NCI-H524 (cell line): ENCODE data around the gene TNIK.
"Not testable (repeated sequence)": the region's sequence is repeated elsewhere in the genome, so short reads cannot be mapped to it uniquely, and the experiment has no call there.

ENCODE experiments used
- DNase-seq, 2 experiments: peaks; one replicate each; lab custom pipeline; 2025; lab: John Stamatoyannopoulos, UW

TNIK gene

DNA sequence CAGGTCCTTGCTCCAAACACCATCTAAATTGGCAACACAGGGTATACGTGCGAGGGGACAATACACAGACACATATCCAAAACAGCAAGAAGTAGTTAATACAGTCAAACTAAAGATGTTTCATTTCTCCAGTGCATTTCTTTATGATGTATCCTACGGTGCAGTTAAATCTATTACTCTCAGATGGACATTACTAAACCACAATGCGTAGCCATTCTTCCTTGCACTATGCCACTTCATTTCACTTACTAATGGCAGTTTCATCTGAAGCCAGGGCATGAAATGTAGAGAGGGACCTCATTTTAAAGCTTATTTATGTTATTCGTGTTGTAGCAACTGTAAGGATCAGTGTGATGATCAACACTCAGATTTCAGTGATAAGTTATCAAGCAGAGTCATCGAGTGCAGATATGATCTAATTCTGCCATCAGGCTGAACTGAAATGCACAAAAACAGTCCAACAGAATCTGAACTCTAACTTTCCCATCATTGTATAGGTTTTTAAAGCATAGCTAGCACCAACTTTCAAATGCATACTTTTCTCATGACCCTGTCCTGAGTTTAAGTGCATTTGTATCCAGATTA is 14.5 kb downstream of the TNIK start:
- no peak for DNase-seq

DNA sequence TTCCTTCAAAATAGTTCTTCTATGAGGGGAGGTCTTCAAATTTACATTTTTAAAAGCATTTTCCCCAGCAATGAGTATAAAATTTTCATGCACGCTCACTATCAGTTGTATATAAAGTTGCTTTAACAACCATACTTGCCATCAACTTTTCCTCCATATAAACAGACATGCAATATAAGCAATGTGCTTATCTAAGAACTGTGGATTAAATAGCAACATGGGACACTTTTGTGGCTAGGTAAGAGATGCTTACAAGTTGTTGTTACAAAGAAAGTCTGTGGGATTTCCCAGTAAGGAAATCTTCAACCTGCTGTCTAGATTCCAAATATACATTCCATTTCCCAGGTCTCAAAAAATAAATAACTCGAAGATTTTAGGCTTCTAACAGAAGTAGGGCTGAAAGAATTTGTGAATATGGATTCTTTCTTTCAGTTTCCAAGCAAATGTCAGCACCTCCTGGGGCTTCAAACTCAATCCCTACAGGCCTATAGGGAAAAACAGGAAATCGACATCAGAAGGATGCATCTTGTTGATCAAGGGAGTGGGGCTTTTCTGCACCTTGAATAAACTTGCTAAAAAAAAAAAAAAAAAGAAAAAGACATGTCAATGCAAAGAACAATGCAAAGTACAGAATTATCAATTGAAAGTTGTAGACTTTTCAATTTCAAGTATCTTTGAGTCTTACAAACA is 16.1 kb downstream of the TNIK start:
- DNase-seq: no peak

DNA sequence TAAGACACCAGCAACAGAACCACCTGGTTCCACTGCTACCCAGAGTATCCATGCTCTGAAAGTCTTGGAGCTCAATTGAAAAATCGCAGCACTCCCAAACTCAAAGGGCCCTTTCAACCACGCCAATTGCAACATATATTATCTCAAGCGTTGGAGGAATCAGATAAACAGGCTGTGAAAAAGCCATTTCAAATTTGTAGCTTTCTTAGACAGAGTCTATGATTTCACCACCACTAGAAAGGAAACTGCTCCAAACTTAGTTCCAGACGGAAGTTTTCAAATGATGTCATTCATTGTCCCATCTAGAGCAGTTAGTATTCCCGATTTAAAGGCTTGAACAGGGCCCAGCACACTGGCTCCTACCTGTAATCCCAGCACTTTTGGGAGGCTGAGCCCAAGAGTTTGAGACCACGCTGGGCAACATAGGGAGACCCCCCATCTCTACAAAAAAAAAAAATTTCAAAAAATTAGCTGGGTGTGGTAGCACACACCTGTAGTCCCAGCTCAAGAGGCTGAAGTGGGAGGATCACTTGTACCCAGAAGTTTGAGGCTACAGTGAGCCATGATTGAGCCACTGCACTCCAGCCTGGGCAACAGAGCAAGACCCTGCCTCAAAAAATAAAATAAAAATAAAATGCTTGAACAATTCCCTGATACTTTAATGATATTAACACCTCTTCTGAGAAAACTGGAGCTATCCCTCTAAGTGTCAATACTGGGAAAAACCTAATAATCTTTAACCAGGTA is 16.8 kb downstream of the TNIK start:
- DNase-seq: no peak

- no peak for DNase-seq
Measured at GRCh38 chr3:171442184-171442583, 18.0 kb downstream of the TNIK start.

GRCh38 chr3:171441381-171441780 is 18.8 kb downstream of the TNIK start:
- DNase-seq: no peak

DNA sequence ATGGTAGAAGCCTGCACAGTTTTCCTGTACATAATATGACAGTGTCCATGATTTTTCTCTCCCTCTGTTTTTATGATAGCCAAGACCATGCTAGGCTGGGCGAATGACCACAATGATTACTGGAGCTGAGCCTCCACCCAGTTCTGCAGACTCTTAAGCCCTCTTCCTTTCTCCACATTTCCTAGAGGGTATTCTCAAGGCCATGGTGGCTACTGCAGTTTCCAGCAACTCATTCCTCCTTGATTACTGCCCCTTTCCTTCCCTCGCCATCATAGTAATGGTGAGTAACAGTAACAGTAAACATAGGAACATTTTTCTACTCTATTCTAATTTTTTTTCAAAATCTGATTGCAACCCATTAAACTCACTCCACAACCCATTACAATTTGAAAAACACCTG is 20.2 kb downstream of the TNIK start:
- DNase-seq: no peak

GRCh38 chr3:171437115-171437756 is 23.0 kb downstream of the TNIK start:
- no peak for DNase-seq

GRCh38 chr3:171436380-171436779 is 23.8 kb downstream of the TNIK start:
- no peak for DNase-seq

- no peak for DNase-seq
Measured at GRCh38 chr3:171435757-171436156, 24.4 kb downstream of the TNIK start.

- no peak for DNase-seq
Measured at GRCh38 chr3:171435143-171435542, 25.1 kb downstream of the TNIK start.

DNA sequence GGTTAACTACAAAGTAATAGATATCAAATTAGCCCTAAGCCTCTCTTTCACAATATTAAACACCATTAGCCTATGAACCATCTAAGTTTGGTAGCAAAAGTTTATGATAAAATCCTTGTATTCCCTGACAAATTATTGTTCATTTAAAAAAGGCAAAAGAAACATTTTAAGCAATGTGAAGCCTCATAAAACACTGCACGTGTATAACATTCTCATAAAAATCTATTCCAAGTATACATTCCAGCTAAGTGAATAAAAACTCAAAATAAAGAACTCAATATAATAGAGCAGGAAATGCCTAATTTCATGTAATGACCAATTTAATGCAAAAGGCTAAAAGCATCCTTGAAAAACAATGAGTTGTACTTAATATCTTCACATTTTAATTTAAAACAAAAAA is 27.7 kb downstream of the TNIK start:
- DNase-seq: no peak

GRCh38 chr3:171431550-171431949 is 28.7 kb downstream of the TNIK start:
- DNase-seq: no peak

DNA sequence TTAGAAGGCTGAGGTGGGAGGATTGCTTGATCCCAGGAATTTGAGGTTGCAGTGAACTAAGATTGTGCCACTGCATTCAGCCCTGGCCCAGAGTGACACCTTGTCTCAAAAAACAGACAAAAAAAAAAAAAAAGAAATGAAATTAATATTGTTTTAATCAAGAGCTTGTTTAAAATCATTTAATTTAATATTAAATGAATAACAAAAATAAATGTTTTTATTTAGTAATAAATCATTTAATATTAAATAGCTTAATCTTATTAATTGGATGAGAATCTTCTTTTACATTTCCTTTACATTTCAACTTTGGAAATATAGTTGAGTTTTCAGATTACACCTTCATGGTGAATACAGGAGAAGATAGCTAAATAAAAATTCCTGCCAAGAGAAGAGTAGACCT is 29.7 kb downstream of the TNIK start:
- DNase-seq: no peak

- DNase-seq: no peak
Measured at GRCh38 chr3:171429635-171430034, 30.6 kb downstream of the TNIK start.

- no peak for DNase-seq
Measured at GRCh38 chr3:171428892-171429291, 31.3 kb downstream of the TNIK start.

GRCh38 chr3:171428321-171428787 is 31.9 kb downstream of the TNIK start:
- no peak for DNase-seq

- DNase-seq: no peak
Measured at GRCh38 chr3:171427771-171428320, 32.4 kb downstream of the TNIK start.

DNA sequence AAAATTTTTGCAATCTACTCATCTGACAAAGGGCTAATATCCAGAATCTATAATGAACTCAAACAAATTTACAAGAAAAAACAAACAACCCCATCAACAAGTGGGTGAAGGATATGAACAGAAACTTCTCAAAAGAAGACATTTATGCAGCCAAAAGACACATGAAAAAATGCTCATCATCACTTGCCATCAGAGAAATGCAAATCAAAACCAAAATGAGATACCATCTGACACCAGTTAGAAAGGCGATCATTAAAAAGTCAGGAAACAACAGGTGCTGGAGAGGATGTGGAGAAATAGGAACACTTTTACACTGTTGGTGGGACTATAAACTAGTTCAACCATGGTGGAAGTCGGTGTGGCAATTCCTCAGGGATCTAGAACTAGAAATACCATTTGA is 36.1 kb downstream of the TNIK start:
- not testable (repeated sequence) for DNase-seq

DNA sequence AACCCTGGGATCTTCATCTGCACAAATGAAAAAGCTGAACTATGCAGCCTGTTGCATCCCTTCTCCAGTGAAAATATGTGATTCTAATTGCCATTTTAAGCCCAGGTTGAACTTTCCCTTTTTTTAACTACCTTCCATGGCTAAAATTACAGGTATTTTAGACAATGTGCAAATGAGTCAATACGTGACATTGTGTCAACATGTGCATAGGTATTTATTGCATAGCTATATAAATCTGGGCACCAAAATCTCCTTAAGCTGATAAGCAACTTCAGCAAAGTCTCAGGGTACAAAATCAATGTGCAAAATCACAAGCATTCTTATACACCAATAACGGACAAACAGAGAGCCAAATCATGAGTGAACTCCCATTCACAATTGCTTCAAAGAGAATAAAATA is 37.4 kb downstream of the TNIK start:
- not testable (repeated sequence) for DNase-seq

DNA sequence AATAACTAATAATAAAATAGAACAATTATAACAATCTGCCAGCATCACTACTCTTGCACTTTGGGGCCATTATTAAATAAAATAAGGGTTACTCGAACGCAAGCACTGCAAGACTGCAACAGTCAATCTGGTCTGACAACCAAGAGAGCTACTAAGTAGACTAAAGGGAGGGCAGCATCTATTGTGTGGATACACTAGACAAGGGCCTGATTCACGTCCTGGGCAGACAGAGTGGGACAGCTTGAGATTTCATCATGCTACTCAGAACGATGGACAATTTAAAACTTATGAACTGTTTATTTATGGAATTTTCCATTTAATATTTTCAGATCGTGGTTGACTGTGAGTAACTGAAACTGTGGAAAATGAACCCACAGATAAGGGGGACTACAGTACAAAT is 39.5 kb downstream of the TNIK start:
- DNase-seq: no peak

DNA sequence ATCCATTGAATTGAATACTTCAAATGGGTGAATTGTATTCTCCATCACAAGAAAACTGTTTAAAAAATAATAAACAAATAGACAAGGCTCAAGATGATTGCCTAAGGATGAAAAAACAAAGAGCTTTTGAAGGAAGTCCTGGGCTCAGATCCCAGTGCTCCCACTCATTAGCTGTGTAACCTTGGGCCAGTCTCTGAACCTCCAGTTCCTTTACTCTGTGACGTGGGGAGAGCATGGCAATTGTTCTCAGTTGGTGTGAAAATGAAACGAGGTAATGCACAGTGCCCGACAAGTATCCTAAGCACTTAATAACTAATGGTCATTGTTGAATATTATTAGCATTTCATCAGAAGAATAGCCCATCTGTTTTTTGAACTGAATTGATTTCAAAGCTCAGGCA is 40.7 kb downstream of the TNIK start:
- no peak for DNase-seq

DNA sequence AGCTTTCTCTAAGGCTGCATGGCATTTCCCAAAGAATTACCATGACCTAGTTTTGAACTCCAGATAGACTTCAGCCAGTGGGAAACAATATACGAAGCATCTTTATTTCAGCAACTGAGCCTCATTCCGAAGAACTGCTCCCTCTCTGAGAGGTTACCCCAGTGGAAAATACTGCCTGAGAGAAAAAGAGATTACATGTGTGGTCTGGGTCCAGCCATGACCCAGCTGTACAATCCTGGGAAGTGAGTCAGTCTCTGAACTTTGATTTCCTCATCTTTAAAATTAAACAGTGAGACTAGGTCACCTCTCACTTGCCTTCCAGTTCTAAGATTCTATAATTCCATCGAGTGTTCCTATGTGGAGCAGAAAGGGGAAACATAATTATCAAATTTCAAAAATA is 42.4 kb downstream of the TNIK start:
- no peak for DNase-seq
